ENCODE measurements around the gene XRCC3.

DNA sequence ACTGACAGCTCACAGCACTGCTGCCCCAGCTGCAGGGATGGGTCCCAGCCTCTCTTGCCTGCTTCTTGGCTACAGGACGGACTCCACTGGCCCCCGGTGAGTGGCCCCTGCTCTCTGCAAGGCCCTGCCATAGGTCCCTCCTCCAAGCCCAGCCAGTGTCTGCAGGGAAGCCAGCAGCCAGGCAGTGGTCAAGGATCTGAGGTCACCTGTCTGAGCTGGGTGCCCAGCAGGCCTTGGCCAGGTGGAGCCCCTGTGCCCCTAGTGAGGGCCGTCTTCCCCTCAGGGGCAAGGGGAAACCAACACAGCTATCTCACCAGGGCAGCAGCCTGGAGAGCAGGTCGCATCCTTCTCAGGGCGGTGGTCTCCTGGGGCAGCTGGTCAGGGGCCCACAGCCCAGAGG, 13.2 kb downstream of the XRCC3 start:
- TF ChIP-seq, protein P1, sequence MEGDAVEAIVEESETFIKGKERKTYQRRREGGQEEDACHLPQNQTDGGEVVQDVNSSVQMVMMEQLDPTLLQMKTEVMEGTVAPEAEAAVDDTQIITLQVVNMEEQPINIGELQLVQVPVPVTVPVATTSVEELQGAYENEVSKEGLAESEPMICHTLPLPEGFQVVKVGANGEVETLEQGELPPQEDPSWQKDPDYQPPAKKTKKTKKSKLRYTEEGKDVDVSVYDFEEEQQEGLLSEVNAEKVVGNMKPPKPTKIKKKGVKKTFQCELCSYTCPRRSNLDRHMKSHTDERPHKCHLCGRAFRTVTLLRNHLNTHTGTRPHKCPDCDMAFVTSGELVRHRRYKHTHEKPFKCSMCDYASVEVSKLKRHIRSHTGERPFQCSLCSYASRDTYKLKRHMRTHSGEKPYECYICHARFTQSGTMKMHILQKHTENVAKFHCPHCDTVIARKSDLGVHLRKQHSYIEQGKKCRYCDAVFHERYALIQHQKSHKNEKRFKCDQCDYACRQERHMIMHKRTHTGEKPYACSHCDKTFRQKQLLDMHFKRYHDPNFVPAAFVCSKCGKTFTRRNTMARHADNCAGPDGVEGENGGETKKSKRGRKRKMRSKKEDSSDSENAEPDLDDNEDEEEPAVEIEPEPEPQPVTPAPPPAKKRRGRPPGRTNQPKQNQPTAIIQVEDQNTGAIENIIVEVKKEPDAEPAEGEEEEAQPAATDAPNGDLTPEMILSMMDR (IDR thresholded peaks at IDR 0.05), result no peak
- TF ChIP-seq POLR2A (IDR thresholded peaks at IDR 0.05), result no peak
- no peak for TF ChIP-seq POLR2AphosphoS5 (IDR thresholded peaks at IDR 0.05; ENCODE audit: insufficient read depth in 1 of 2, low read depth in 1 of 2)

All from vagina (tissue), 2 donors.